DMS153 treated with DMSO at 0.1 percent for 48 hours (cell line): Measurements from ENCODE around the gene WHRN.

Experiments
- DNase-seq: peaks from one replicate; lab custom pipeline; 2025; ENCODE audit not compliant: unreplicated experiment; lab: John Stamatoyannopoulos, UW

The WHRN gene

DNA sequence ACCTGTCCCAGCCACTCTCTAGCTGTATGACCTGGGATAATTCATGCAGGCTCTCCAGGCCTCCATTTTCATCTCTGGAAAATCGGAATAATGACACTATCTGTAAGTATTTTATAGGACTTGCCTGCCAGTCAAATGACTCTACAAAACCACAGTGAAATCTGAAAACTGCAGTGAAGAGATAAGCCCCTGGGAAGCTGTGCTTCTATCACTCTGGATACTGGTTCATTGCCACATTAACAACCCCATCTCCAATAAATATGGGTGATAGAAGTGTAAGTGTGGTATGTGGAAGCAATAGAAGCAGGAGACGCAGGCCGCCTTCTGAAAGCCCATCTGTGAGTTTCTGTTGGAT is 31.8 kb downstream of the WHRN start:
- no peak for DNase-seq

DNA sequence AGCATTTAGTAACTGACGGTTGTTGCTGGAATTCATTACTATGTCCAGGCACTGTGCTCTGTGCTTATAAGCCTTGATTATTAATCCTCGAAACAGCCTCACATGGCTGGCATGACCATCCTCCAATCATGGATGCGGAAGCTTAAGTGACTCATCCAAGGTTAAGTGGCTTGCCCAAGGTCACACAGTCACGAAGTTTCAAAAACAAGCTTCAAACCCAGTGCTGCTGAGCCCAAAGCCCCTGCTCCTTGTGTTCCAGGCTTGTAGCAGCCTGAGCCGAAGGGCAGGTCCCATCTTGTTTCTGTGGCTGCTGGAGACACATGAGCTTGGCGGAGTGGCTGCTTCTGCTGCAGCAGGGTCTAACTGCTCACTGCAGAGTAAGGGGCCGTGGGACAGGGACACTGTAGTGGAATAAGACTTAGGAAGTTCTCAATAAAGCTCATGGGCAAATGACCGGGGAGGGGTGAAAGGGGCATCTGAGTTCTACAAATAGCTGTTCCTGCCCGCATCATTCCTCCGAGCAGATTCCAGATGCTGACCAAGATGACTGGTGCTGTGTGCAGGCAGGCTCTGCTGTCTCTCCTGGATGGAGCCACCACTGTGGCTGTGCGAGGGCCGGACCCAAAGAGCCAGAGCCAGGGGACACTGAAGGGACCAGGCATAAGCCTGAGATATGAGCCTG is 32.4 kb downstream of the WHRN start:
- DNase-seq = no peak

DNA sequence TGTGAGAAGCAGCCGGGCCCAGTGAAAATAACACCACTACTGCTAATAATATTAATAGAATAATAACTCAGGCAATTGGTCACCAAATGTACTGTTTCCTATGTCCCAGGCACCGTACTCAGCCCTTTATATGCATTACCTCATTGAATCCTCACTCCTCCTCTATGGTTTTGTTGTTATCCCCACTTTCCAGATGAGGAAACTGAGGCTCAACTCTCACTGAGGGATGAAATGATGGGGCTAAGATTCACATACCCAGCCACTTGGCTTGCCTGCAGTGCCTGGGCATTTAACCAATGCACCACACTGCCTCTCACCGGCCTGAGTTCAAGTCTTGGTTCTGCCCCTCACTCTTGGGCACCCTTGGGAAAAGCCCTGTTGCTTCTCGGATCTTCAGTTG is 34.1 kb downstream of the WHRN start:
- DNase-seq = no peak

DNA sequence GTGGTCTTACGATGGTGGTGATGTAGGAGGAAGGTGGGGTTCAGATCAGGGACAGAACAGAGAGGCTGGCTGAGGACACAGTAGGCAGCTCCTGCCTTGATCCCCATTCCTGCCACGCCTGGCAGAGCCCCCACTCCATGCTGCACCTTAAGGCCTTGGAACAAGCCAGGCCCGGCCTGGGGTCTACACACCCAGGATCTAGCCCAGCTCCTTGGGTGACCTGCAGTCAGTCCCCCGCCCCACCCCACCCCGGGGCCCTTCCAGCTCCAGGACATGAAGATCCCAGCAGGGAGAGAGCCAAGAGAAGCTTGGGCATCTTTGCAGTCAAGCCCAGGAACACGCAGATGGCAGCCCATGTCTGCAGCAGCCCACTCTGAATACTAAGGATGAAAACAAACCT is 34.7 kb downstream of the WHRN start:
- no peak for DNase-seq

DNA sequence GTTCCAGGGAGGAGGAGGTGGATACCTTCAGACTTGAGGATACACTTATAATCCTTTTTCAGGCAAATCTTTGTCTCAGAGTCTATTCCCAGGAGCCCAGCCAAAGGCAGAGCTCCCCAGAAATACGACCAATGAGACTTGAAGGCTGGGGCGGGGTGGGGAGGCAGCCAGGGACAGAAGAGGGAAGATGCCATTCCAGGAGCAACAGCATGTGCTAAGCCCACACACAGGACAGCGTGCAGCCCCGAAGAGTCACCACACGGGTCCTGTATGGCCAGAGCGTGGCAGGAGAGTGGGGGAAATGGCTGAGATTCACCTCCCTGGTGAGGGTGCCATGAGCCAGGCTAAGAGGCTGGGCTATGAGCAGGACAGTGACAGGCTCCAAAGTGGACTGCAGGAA is 35.2 kb downstream of the WHRN start:
- DNase-seq = no peak

DNA sequence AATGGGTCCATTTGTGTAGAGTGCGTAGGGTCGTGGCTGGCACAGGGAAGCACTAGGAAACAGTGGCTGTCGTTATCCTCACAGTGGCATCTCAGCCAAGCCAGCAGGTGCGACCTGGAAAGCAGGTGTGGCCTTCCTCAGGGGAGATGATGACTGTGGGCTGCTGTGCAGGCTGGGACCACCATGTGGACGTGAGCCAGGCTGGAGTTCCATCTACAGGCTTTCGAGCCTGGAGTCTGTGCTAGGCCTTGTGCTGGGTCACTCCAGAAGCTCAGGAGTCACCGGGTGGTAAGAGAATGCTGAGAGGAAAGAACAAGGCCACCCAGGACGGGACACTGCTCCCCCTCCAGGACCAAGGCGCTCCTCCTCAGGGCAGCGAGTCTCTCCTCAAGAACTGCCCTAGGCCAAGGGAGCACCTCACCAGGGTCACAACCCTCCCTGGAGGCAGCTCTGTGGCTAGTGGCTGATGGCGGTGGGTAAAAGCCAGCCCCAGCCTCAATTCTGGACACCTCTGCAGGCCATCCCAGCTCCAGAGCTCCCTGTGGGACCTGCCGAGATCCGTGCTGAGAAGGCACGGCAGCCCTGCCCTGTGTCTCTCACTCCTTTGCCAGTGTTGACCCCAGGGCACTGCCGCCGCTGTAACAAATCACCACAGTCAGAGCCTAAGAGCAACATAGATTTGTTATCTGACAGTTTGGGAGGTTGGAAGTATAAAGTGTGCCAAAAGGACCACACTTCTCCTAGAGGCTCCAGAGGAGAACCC is 36.0 kb downstream of the WHRN start:
- no peak for DNase-seq

DNA sequence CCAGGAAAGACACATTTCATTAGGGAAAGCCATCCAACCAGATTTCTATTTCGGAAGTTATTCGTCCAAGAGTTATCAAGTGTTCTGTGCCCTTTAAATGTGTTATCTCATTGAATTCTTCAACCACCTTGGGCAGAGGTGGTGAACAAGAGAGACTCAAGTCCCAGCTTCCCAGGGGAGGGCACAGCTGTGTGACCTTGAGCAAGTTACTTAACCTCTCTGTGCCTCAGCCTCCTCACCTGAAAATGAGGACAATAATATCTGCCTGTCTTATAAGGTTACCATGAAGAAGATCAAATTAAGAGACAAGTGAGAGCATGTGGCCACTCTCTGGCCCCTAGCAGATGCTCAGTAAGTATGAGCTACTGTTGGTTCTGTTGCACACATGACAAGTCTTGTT is 37.4 kb downstream of the WHRN start:
- no peak for DNase-seq

DNA sequence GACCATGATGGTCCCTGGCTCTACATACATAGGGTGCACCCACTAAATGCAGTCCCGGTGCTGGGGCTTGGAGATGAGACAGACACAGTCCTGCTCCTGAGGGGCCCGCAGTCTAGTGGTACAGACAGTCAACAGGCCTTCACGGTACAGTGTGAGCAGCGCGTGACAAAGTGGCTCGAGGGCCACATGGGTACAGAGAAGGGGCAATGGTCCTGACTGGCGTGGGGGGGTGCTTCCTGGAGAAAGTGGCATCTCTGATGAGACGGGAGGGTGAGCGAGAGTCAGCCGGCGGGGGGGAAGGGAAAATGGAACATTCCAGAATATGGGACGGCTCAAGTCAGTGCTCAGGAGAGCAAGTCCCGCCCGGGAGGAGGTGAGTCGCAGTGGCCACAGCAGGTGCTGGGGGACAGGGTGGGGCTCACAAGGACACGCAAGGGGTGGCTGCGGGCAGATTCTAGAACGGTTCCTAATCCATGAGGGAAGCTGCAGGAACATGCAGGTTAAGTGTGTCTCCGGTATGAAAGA is 38.0 kb downstream of the WHRN start:
- no peak for DNase-seq

DNA sequence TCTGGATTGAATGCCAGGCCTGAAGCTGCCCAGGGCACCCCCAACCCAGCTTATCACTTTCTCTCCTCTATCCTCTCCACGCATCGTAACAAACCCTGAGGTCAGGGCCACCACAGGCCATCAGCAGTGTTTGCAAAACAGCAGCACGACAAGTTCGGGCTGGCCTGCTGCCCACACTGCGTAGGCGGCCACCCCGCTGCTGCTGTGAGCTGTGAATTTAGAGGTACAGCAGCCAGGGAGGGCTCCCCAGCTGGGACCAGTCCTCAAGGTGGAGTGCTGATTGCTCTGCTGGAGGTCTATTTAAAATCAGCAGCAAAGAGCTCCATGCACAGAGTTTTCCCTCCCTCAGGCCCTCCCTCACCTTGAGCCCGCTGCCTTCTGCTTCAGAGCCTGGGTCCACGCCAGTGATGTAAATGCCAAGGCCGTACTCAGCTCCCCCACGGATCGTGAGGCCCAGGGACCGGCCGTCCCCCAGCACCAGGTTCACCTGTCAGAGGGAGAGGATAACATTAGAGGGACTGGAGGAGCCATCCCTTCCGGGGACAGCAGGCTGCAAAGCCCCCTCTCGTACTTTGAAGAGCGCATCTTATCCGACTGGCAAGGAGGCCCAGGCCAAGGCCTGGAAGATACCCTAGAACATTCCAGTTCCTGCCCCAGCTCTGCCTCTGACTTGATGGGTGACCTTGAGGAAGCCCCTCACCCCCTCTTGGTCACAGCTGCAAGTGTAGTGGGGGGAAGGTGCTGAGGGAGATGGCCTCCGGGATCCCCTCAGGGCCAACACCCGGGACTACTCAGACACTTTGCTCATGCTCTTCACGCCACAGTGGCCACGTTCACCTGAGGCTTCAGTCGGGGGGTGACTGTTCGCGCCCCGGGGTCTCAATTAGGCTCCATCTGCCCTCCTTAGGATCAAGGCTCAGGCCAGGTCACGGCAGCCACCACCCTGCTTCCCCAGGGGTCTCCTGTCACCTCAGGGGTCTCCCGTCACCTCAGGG is 39.1 kb downstream of the WHRN start:
- no peak for DNase-seq

DNA sequence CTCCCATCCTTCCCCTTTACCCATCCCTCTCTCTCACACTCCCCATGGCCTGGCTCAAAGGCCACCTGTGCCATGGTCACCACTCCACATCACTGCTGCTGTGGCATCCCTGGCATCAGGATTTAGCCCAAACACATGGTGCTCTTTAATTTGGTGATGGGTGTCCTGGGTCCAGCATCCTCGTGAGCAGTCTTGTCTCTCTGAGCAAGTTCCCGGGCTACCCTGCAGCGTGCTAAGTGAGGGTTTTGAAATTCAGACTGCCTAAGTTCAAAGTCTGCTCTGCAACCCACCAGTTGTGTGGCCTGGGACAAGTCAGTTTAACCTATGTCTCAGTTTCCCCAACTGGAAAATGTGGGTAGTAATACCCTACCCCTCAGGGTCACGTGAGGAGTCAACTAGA is 39.9 kb downstream of the WHRN start:
- no peak for DNase-seq

DNA sequence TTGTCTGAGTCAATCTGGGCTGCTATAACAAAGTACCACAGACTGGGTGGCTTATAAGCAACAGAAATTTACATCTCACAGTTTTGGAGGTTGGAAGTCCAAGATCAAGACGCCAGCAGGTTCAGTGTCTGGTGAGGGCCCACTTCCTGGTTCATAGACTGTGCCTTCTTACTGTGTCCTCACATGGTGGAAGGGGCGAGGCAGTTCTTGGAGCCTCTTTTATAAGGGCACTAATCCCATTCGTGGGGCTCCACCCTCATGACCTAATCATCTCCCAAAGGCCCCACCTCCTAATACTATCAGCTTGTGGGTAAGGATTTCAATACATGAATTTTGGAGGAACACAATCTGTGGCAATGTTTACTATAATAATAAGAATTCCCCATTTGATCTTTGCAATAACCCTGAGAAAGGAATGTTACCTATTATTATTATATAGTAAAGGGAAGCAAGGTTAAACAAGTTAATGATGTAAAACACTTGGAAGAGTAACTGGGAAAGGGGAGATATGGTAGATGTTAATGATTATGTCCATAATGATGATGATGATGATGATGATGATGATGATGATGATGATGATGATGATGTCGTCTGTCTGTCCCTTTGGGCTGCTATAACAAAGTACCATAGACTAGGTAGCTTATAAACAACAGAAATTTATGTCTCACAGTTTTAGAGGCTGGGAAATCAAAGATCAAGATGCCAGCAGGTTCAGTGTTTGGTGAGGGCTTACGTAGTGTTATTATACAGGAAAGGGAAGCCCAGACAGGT is 40.8 kb downstream of the WHRN start:
- no peak for DNase-seq

DNA sequence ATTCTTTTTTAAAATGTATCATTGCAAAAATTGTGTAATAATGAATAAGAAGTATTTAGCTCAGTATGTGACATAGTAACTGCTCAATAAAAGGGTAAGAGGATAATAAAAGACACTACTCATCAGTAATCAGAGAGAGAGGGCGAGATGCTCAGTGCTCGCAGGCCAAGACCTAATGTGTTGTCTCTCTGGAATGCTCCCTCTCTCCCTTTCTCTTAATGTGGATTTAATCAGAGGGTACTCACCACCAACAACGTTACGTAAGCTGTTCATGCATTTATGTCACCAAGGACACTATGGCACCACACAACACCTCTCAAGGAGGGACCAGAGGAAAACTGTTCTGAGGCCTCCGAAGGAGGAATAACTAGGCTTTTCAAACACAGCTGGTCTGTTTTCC is 42.5 kb downstream of the WHRN start:
- no peak for DNase-seq

DNA sequence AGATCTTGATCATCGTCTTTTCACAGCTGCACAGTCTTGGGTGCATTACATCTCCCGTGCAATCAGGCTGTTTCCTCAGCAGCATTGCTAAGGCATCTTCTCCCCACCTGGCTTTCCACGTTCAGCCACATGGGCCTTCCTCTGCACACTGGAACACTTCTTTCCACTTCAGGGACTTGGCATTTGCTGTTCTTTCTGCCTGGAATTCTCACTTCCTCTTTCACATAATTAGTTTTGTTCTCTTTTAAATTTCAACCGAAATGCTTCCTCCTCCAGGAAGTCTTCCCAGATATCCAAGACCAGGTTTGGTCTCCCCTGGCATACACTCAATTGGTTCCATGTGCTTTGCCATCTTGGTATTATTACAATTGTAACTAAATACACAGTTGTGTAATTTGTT is 43.8 kb downstream of the WHRN start:
- DNase-seq = no peak

DNA sequence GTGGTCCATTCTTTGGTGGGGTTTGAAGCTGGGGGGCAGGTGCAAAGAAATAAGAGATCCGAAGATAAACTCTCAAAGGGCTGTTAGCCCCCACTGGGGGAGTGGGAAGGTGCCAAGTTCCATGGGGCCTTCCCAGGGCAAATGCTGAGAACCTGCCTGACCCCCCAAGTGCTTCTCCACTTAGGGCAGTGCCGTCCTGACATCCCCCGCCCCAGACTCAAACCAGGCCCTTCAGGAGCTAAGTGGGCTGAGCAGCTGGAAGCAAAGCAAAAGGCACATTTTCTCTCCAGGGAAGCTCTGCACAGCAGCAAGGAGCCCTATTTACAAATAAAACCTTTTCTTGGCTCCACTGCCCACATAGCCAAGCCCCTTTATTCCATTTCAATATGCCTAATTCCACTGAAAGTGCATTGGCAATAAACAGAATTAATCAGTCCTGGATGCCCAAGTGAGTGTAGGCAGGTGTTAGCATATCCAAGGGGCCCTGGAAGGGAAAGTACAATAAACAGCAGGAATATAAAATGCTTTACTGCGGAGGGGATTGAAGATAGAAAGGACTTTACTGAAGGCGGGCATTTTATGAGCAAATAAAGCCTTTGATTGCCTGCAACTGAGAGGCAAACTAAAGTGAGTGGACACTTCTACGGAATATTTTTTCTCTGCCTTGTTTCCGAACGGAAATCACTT is 44.6 kb downstream of the WHRN start:
- DNase-seq = no peak

DNA sequence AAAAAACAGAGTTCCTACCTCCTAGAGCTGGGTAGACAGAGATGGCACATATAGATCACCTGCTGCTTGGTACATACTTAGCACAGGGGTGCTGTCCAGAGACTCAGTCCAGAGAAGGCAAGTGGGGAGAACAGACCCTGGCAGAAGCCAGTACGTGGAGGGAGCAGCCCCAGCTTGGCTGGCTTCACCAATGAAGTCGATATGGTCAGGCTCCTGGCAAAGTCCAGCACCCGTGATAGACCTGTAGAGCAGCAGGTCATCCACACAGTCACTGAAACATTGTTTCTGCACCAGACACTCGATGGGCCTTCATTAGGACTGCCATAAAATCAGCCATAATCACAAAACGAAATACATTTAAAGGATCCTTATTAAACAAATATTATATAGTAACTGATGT is 45.8 kb downstream of the WHRN start:
- no peak for DNase-seq

DNA sequence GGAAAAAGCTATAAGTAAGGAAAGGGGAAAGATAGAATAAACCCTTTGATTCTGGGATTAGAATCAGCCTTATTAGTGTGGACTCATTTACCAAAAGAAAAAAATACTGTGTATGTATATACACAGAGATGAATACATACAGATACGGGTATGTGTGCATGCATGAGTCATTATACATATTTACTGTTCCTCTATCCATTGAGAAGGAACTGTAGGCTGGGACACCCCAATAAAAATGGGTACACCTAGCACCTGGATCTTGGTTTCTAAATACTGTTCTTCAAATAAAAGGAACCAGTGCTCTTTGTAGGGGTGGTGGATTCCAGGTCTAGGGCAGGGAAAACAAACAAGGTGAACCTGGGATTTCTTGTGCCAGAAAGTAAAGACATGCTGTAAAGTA is 48.3 kb downstream of the WHRN start:
- DNase-seq = no peak

DNA sequence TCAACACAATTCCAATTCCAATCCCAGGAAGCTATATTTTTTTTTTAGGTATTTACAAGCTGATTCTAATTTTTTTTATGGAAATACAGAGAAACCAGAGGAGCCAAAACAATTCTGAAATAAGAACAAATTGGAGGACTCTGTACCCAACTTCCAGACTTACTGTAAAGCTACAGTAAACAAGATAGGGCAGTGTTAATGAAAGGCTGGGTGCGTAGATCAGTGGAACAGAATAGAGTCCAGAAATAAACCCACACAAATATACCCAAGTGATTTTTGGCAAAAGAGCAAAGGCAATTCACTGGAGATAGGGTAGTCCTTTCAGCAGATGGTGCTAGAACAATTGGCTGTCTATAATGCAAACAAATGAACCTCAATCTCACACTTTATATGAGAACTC is 50.6 kb downstream of the WHRN start:
- no peak for DNase-seq

DNA sequence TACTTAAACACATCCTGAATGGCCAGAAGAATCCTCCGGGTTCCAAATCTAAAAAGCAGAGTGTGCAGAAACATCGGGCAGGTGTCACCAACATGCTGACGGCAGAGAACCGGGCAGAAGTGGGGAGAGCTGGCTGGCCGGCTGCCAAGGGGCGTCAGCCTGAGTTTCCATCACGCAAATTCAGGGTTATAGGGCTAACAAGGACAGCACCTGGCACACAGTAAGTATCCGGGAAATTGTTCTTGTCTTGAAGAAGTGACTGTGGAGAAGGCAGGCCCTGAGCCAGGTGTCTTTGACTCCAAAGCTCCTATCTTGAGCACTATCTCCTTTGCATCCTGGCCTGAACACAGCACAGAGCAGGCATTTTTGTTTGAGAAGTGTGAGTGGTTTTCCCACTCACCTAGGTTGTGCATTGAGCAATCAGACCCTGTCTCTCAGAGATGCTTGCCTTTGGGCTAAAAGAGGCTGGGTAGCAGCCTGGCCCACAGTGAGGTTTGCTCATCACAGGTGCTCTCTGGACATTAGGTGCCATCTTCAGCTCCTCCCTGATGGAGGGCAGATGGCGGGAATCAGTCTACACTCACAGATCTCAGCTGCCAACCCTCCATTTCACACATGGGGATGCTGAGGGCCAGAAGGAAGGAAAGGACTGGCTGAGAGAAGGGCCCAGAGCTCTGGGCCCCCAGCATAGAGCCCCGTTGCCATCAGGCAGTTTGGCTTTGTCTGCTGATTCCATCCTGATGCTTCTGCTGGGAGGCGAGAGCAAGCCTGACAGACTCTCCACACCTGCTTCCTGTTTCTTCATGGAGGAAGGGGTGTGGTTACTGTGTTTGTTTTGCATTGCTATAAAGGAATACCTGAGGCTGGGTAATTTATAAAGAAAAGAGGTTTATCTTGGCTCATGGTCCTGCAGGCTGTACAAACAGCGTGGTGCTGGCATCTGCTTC is 52.8 kb downstream of the WHRN start:
- peak; percentile 48 for DNase-seq

DNA sequence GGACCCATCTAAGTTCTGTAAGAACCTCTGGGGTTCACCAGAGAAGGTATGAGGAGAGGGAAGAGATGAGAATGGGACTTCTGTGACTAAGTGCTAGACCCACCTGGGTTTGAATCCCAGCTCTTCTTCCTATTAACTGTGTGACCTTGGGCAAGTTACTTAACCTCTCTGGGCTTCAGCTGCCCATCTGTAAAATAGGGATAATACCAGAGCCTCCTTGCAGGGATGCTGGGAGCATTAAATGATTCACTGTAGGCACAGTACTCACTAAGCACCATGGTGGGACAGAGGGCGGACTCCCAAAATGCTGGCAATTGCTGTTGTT is 53.6 kb downstream of the WHRN start:
- DNase-seq = no peak
